Ovary (tissue), 9 donors: ENCODE measurements around the gene FGFR2. TPM values are rescaled to one million over a fixed set of nuclear protein-coding genes. Genes with fewer than 3 reads are reported as not detected.

Experiments used
- DNase-seq, 5 donors: peaks; one replicate each; pipeline ENCODE4 v3.0.0-alpha.2; 2019 to 2020
- H3K27ac ChIP-seq, 2 donors: fragments of 200-600 bp; one replicate each; pipeline versions ENCODE4 v1.5.1 to v1.8.0; 2019 to 2022
- H3K27me3 ChIP-seq: fragments of 200-600 bp; one replicate; pipeline ENCODE4 v1.8.0; 2022
- H3K36me3 ChIP-seq: fragments of 200-600 bp; sonication (generic); one replicate; pipeline ENCODE4 v1.5.1; 2019
- H3K4me1 ChIP-seq: one replicate; pipeline ENCODE4 v1.8.1; 2013; ENCODE audit warnings: mild to moderate bottlenecking, moderate library complexity; ENCODE audit not compliant: insufficient read depth
- H3K4me3 ChIP-seq: fragments of 200-600 bp; sonication (generic); one replicate; pipeline ENCODE4 v1.5.1; 2017
- H3K9me3 ChIP-seq, 2 donors: fragments of 200-600 bp in 1 of 2; sonication (generic) in 1 of 2; one replicate each; pipeline versions ENCODE4 v1.5.1 to v1.8.1; 2013 to 2019; ENCODE audit warnings: mild to moderate bottlenecking in 1 of 2, moderate library complexity in 1 of 2
- CTCF ChIP-seq, 3 donors: fragments of 450-650 bp in 2 of 3; fragments of 200-600 bp in 1 of 3; IDR thresholded peaks; one replicate each; pipeline versions ENCODE4 v1.5.1 to v1.8.0; 2016 to 2022; ENCODE audit warnings: antibody characterized with exemption in 3 of 3, mild to moderate bottlenecking in 1 of 3
- EP300 ChIP-seq: sonication (generic); formaldehyde crosslinking; IDR thresholded peaks from one replicate; pipeline ENCODE4 v1.6.1; 2017; ENCODE audit warnings: antibody characterized with exemption
- POLR2A ChIP-seq: fragments of 450-650 bp; IDR thresholded peaks from one replicate; pipeline ENCODE4 v1.6.1; 2017; ENCODE audit warnings: antibody characterized with exemption, mild to moderate bottlenecking, moderate library complexity
- WGBS, 3 donors: extraction: QIAGEN DNeasy Blood & Tissue Kit in 1 of 3; methylation state at CpG; one replicate each; pipeline versions ENCODE4 v1.1.5 to v1.1.7; 2013 to 2017; 5-methylcytosine and 5-hydroxymethylcytosine counted together
- intact Hi-C, 4 donors: fragments of 100-400 bp; cut with DNase I; formaldehyde crosslinking; loops; one replicate each; pipeline versions ENCODE4 v1.11.0 to v1.15.1; 2022 to 2023
- polyA plus RNA-seq, 2 donors: library from polyadenylated mRNA; stranded (reverse); fragments of 200-250 nt in 1 of 2; fragments of 350-450 nt in 1 of 2; fragmentation: Illumina TruSeq in 1 of 2; extraction: RNeasy Lipid Tissue Mini Kit (QIAGEN cat#74804) in 1 of 2; gene quantifications; one replicate each; pipeline ENCODE4 v1.2.3, GENCODE V29; 2013 to 2014
- total RNA-seq, 7 donors: library from RNA; depleted of rRNA in 2 of 7; stranded (reverse); fragments of >200 nt in 2 of 7; fragmentation: NEBNext Ultra II Directional in 3 of 7; extraction: Animal tissue kit (Norgen Biotek cat#: 25700) in 3 of 7; gene quantifications; one replicate each; pipeline versions ENCODE4 v1.1.0 to v1.2.4, GENCODE V29; 2016 to 2023
- donor health status: DM: no; HTN: no; CAD: no; lungs with moderate emphysema.
- donor health status: DM: no; HTN: no; CAD: no.
- donor health status: Bipolar disorder and iron deficiency.
- donor health status: DM: yes; HTN: yes; CAD: no.
- donor health status: DM: no; HTN: no; CAD: no.
- donor health status: DM: yes; HTN: yes; CAD: no.

Gene FGFR2
- total and polyA plus RNA-seq, 9 donors, result 8.8 to 52.2 (median 26.5) TPM

DNA sequence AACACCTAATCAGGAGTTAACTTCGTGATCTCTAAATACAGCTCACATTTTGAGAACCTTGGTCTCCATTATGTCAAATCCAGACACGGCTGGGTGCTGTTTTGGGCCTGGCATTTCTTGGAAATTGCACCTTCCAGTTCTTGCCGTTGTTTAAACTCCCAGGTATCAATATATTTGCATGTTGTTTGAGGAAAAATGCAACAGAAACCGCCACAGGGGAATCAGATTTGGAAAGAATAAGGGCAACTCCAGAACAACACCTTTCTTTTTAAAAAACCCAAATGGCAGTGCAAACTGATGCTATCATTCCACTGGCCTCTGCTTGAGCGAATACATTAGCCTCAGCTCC is 162.0 kb downstream of the FGFR2 start:
- Histone ChIP-seq H3K27ac (no peak overlapping the region), H3K4me3 (no peak overlapping the region), H3K9me3 (no peaks in the 10 kb centered on the region), H3K27me3 (no peaks in the 10 kb centered on the region), H3K4me1 (peaks cover 5% of the 10 kb centered on the region), H3K36me3 (no peaks in the 10 kb centered on the region)
- DNase-seq, result no peak
- intact Hi-C loops, result no loop called here
- WGBS, 3 donors, result 93 to 95% (median 94%) methylated on average over 5 of the region's 5 CpGs
- TF ChIP-seq EP300, result no peak
- TF ChIP-seq CTCF (IDR thresholded peaks at IDR 0.05), result no peak
- TF ChIP-seq POLR2A, result no peak

DNA sequence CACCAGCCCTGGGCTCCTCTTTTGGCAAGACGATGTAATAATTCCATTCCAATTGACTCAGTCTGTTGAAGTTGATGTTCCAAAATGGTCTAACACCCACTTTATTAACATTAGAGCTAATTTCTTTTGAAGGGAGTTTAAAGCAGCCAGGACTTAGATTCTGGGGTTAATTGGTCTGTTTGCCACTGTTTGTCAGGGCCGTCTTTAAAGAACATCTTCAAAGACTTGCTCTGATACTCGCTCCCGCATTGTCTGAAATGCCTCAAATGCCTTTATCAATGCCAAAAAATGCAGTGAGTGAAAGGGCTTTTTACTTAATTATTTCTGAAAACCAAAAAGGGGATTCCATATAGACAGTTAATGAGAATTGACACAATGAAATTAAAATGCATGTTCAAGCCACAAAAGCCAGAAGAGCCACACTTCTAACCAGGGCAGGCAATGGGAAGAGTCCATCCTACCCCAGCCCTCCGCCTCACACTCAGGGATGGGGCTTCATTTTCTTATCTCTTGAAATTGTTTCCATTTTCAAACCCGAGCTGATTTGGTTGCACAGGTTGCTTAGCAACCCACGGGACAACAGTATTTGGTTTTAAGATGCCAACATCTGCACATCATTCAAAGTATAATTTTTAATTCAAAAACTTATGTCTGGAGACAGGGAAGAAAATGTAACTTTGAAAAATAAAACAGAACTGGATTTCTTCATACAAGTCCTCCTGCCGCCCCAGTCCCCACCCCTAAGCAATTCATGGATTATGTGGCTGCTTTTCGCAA is 163.0 kb downstream of the FGFR2 start:
- H3K4me3 ChIP-seq, result no peak overlapping the region
- intact Hi-C loops, result no loop called here
- TF ChIP-seq POLR2A (no peak), CTCF (IDR thresholded peaks at IDR 0.05) (no peak), EP300 (no peak)
- no peaks in the 10 kb centered on the region for H3K9me3 ChIP-seq
- no peaks in the 10 kb centered on the region for H3K36me3 ChIP-seq
- 54 to 70% (median 70%) methylated on average over 9 of the region's 9 CpGs for WGBS, 3 donors
- no peak for DNase-seq
- H3K27ac ChIP-seq, result no peak overlapping the region
- no peaks in the 10 kb centered on the region for H3K27me3 ChIP-seq
- peaks cover 5% of the 10 kb centered on the region for H3K4me1 ChIP-seq

DNA sequence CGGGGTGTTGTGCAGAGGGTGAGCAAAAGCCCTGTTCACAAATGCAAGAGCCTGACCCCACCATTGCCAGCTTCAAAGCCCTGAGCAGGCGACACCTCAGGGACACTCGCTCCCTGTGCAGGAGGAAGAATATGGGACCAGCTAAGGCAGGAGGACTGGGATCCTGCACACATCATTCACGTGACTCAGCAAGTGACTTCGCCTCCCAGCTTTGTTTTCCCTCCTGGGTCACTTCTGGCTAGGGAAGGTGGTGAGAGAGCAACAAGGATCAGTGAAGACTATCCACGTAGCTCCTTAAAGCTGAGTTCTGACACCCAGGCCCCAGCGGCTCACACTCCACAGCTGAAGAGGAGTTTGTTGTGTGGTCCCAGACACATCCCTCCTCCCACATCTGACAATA is 164.3 kb downstream of the FGFR2 start:
- Histone ChIP-seq H3K36me3 (no peaks in the 10 kb centered on the region), H3K27me3 (no peaks in the 10 kb centered on the region), H3K4me1 (peaks cover 5% of the 10 kb centered on the region), H3K27ac (no peak overlapping the region), H3K9me3 (no peaks in the 10 kb centered on the region), H3K4me3 (no peak overlapping the region)
- TF ChIP-seq POLR2A (no peak), CTCF (IDR thresholded peaks at IDR 0.05) (no peak), EP300 (no peak)
- intact Hi-C loops, result no loop called here
- WGBS, 3 donors, result 95 to 97% (median 95%) methylated on average over 7 of the region's 7 CpGs
- DNase-seq, result no peak

DNA sequence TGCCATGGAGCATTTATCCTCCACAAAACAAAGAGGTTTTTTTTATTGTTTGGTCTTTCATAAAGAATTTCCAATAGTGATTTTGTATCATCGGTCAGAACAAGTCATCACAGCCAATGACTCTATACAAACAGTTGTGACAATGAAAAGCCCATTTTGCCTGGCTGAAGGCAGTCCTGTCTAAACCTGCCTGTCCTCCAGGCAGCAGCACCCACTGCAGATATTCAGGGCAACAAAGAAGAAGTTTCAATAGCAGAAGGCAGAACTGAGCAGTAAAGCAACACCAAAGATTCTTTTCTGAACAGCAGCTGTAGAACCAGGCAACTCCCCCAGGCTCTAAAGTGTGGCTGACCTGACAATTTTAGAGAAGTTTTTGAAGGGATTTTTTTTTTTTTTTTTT is 169.4 kb downstream of the FGFR2 start:
- Histone ChIP-seq H3K4me1 (no peaks in the 10 kb centered on the region), H3K27ac (no peak overlapping the region), H3K9me3 (no peaks in the 10 kb centered on the region), H3K36me3 (no peaks in the 10 kb centered on the region), H3K27me3 (no peaks in the 10 kb centered on the region), H3K4me3 (no peak overlapping the region)
- 36 to 65% (median 41%) methylated on average over 1 of the region's 1 CpG for WGBS, 3 donors
- no peak for TF ChIP-seq CTCF (IDR thresholded peaks at IDR 0.05)
- no peak for TF ChIP-seq EP300
- no peak for TF ChIP-seq POLR2A
- intact Hi-C loops, result loop anchor here in 1 of 4 donors (10.0 kb wide), 1 partner anchor 444 kb away; no protein-coding TSS in a partner anchor
- no peak for DNase-seq
